Measurements from ENCODE around the gene CCNE1. TPM values are rescaled to one million over a fixed set of nuclear protein-coding genes. Genes with fewer than 3 reads are reported as not detected.
A peak's percentile ranks its signal among the peaks of the same experiment; 100 is the strongest.
"Not testable (repeated sequence)": the region's sequence is repeated elsewhere in the genome, so short reads cannot be mapped to it uniquely, and the experiment has no call there.

The CCNE1 gene
- total and polyA plus RNA-seq, 4 donors, result 6.3 to 9.9 (median 7.8) TPM

DNA sequence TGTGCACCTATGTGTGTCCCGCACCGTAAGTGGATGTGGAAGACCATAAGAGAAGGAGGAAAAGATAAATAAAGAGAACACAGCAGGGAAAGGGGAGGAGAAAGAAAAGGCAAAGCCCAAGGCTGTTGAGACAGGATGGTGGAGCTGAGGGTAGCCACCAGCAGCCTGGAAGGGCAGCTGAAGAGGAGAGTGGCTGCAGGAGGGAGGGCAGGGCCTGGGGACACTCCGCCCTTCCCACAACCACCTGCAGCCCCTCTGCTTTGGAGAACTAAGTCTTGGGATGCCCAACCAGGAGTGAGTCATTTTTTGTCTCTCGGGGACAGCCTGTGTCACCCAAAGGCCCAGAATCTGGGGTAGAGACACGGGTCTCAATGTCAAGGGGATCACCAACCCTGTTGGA lies 26.4 kb upstream of the CCNE1 start:
- Histone ChIP-seq H3K27me3 (ENCODE audit: control insufficient read depth, insufficient read depth, low read length) (no peaks in the 10 kb centered on the region), H3K4me1 (ENCODE audit: control insufficient read depth, insufficient read depth, low read length) (peaks cover 9% of the 10 kb centered on the region), H3K4me3 (ENCODE audit: low read depth, low read length) (no peak overlapping the region), H3K36me3 (ENCODE audit: control insufficient read depth, insufficient read depth, low read length) (no peaks in the 10 kb centered on the region), H3K27ac (ENCODE audit: low read depth, low read length) (no peak overlapping the region), H3K9me3 (ENCODE audit: control insufficient read depth, insufficient read depth, low read length) (no peaks in the 10 kb centered on the region)
- WGBS (ENCODE audit: insufficient coverage), result 94% methylated on average over 4 of the region's 5 CpGs
- DNase-seq (ENCODE audit: low read depth in 4 of 6, low spot score in 6 of 6), result no peak

DNA sequence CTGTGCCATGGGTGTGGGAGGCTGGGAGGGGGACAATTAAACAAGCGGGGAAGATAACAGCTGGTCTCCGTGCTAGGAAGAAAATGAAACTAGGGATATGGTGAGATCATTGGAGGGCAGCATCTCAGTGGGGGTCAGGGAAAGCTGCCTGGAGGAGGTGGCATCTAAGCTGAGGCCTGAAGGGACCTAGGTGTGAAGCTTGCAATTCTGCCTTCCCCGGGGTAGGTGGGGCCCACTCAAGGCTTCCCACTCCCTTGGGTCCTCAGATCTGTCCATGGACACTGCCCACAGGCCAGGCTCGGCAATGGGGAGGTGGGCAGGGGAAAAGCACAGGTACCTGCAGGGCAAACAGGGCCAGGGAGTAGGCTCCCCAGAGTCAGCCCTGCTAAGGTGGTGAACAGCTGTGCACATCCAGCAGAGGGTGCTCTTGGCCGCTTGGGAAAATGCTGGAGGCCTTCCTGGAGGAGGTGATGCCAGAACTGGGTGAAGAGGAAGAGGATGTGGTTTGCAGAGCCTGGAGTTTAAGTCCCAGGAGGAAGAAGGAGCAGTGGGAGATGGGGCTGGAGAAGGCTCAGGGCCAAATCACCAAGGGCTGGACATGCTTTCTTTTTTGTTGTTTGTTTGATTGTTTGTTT lies 25.7 kb upstream of the CCNE1 start:
- DNase-seq (ENCODE audit: low read depth in 4 of 6, low spot score in 6 of 6), result no peak
- WGBS (ENCODE audit: insufficient coverage), result 74% methylated on average over 5 of the region's 5 CpGs
- no peaks in the 10 kb centered on the region for H3K9me3 ChIP-seq (ENCODE audit: control insufficient read depth, insufficient read depth, low read length)
- H3K27ac ChIP-seq (ENCODE audit: low read depth, low read length), result no peak overlapping the region
- no peak overlapping the region for H3K4me3 ChIP-seq (ENCODE audit: low read depth, low read length)
- no peaks in the 10 kb centered on the region for H3K36me3 ChIP-seq (ENCODE audit: control insufficient read depth, insufficient read depth, low read length)
- no peaks in the 10 kb centered on the region for H3K27me3 ChIP-seq (ENCODE audit: control insufficient read depth, insufficient read depth, low read length)
- H3K4me1 ChIP-seq (ENCODE audit: control insufficient read depth, insufficient read depth, low read length), result peaks cover 9% of the 10 kb centered on the region

GRCh38 chr19:29787281-29787680 lies 24.5 kb upstream of the CCNE1 start:
- 87% methylated on average over 3 of the region's 4 CpGs for WGBS (ENCODE audit: insufficient coverage)
- DNase-seq (ENCODE audit: low read depth in 4 of 6, low spot score in 6 of 6), result no peak

DNA sequence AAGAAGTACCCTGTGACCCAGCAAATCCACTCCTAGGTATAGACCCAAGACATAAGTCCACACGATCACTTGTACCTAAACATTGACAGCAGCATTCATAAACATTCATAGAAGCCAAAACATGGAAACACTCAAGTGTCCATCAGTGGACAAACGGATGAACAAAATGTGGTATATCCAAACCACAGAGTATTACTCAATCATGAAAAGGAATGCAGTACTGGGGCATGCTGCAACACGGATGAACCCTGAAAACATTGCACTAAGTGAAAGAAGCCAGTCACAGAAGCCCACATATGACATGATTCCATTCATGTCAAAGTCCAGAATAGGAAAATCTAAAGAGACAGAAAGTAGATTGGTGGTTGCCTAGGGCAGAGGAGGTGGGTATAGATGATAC lies 22.8 kb upstream of the CCNE1 start:
- no peak for DNase-seq (ENCODE audit: low read depth in 4 of 6, low spot score in 6 of 6)
- H3K27me3 ChIP-seq (ENCODE audit: control insufficient read depth, insufficient read depth, low read length), result no peaks in the 10 kb centered on the region
- no peak overlapping the region for H3K4me3 ChIP-seq (ENCODE audit: low read depth, low read length)
- H3K27ac ChIP-seq (ENCODE audit: low read depth, low read length), result no peak overlapping the region
- no peaks in the 10 kb centered on the region for H3K4me1 ChIP-seq (ENCODE audit: control insufficient read depth, insufficient read depth, low read length)
- H3K36me3 ChIP-seq (ENCODE audit: control insufficient read depth, insufficient read depth, low read length), result no peaks in the 10 kb centered on the region
- WGBS (ENCODE audit: insufficient coverage), result 100% methylated on average over 1 of the region's 3 CpGs
- H3K9me3 ChIP-seq (ENCODE audit: control insufficient read depth, insufficient read depth, low read length), result no peaks in the 10 kb centered on the region

More at GRCh38 chr19:29787281-29787680, 24.5 kb upstream of the CCNE1 start:
- no peak overlapping the region for H3K27ac ChIP-seq (ENCODE audit: low read depth, low read length)
- H3K36me3 ChIP-seq (ENCODE audit: control insufficient read depth, insufficient read depth, low read length), result no peaks in the 10 kb centered on the region
- no peaks in the 10 kb centered on the region for H3K4me1 ChIP-seq (ENCODE audit: control insufficient read depth, insufficient read depth, low read length)
- H3K9me3 ChIP-seq (ENCODE audit: control insufficient read depth, insufficient read depth, low read length), result no peaks in the 10 kb centered on the region
- H3K27me3 ChIP-seq (ENCODE audit: control insufficient read depth, insufficient read depth, low read length), result no peaks in the 10 kb centered on the region
- H3K4me3 ChIP-seq (ENCODE audit: low read depth, low read length), result no peak overlapping the region

GRCh38 chr19:29793116-29793727 lies 18.6 kb upstream of the CCNE1 start:
- Histone ChIP-seq H3K9me3 (ENCODE audit: control insufficient read depth, insufficient read depth, low read length) (no peaks in the 10 kb centered on the region), H3K4me3 (ENCODE audit: low read depth, low read length) (no peak overlapping the region), H3K36me3 (ENCODE audit: control insufficient read depth, insufficient read depth, low read length) (no peaks in the 10 kb centered on the region), H3K27ac (ENCODE audit: low read depth, low read length) (no peak overlapping the region), H3K27me3 (ENCODE audit: control insufficient read depth, insufficient read depth, low read length) (no peaks in the 10 kb centered on the region), H3K4me1 (ENCODE audit: control insufficient read depth, insufficient read depth, low read length) (peaks cover 4% of the 10 kb centered on the region)
- 86% methylated on average over 10 of the region's 11 CpGs for WGBS (ENCODE audit: insufficient coverage)
- DNase-seq (ENCODE audit: low read depth in 4 of 6, low spot score in 6 of 6), result no peak

GRCh38 chr19:29794490-29794889 lies 17.3 kb upstream of the CCNE1 start:
- H3K4me3 ChIP-seq (ENCODE audit: low read depth, low read length); DNase-seq (ENCODE audit: low read depth in 4 of 6, low spot score in 6 of 6): not testable (repeated sequence)
- 95% methylated on average over 6 of the region's 7 CpGs for WGBS (ENCODE audit: insufficient coverage)

DNA sequence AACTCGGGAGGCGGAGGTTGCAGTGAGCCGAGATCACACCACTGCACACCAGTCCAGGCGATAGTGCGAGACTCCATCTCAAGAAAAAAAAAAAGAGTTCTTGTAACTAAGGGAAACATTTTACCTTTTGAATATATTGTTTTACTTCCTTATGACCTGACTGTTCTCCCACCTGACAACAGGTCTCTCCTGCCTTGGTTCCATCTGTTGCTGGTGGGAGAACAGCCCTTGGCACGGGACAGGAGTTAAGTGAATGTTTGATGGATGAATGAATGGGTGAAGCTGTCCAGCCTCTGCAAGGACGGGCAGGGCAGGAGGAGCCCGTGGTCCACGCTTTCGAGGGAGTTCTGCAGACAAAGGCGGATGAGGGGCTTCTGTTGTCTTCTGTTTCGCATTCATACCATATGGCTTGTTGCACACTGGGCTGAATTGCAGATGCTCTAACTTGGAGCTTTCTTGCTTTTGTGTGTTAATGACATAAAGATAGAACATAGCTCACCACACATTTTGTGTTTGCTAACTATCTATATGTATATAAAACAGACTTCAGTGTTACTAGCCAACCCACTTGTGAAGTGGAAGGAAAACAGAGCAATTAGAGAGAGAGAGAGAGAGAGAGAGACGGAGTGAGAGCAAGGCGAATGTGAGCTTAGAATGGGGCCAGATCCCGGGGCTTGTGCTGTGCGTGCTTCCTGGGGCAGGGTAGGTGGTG lies 16.2 kb upstream of the CCNE1 start:
- no peaks in the 10 kb centered on the region for H3K9me3 ChIP-seq (ENCODE audit: control insufficient read depth, insufficient read depth, low read length)
- no peak overlapping the region for H3K27ac ChIP-seq (ENCODE audit: low read depth, low read length)
- WGBS (ENCODE audit: insufficient coverage), result 58% methylated on average over 6 of the region's 16 CpGs
- H3K36me3 ChIP-seq (ENCODE audit: control insufficient read depth, insufficient read depth, low read length), result no peaks in the 10 kb centered on the region
- no peak overlapping the region for H3K4me3 ChIP-seq (ENCODE audit: low read depth, low read length)
- H3K27me3 ChIP-seq (ENCODE audit: control insufficient read depth, insufficient read depth, low read length), result no peaks in the 10 kb centered on the region
- DNase-seq (ENCODE audit: low read depth in 4 of 6, low spot score in 6 of 6), result peak in 2 of 6 donors; percentile 18 to 57
- H3K4me1 ChIP-seq (ENCODE audit: control insufficient read depth, insufficient read depth, low read length), result peaks cover 4% of the 10 kb centered on the region

More at GRCh38 chr19:29794490-29794889, 17.3 kb upstream of the CCNE1 start:
- H3K27ac ChIP-seq (ENCODE audit: low read depth, low read length); H3K27me3 ChIP-seq (ENCODE audit: control insufficient read depth, insufficient read depth, low read length); H3K4me1 ChIP-seq (ENCODE audit: control insufficient read depth, insufficient read depth, low read length); H3K9me3 ChIP-seq (ENCODE audit: control insufficient read depth, insufficient read depth, low read length); H3K36me3 ChIP-seq (ENCODE audit: control insufficient read depth, insufficient read depth, low read length): not testable (repeated sequence)

GRCh38 chr19:29796173-29796573 lies 15.6 kb upstream of the CCNE1 start:
- H3K4me1 ChIP-seq (ENCODE audit: control insufficient read depth, insufficient read depth, low read length), result peaks cover 4% of the 10 kb centered on the region
- no peak overlapping the region for H3K27ac ChIP-seq (ENCODE audit: low read depth, low read length)
- no peaks in the 10 kb centered on the region for H3K27me3 ChIP-seq (ENCODE audit: control insufficient read depth, insufficient read depth, low read length)
- no peaks in the 10 kb centered on the region for H3K36me3 ChIP-seq (ENCODE audit: control insufficient read depth, insufficient read depth, low read length)
- H3K4me3 ChIP-seq (ENCODE audit: low read depth, low read length), result no peak overlapping the region
- peak in 1 of 6 donors; percentile 48 for DNase-seq (ENCODE audit: low read depth in 4 of 6, low spot score in 6 of 6)
- no peaks in the 10 kb centered on the region for H3K9me3 ChIP-seq (ENCODE audit: control insufficient read depth, insufficient read depth, low read length)
- 61% methylated on average over 5 of the region's 9 CpGs for WGBS (ENCODE audit: insufficient coverage)

DNA sequence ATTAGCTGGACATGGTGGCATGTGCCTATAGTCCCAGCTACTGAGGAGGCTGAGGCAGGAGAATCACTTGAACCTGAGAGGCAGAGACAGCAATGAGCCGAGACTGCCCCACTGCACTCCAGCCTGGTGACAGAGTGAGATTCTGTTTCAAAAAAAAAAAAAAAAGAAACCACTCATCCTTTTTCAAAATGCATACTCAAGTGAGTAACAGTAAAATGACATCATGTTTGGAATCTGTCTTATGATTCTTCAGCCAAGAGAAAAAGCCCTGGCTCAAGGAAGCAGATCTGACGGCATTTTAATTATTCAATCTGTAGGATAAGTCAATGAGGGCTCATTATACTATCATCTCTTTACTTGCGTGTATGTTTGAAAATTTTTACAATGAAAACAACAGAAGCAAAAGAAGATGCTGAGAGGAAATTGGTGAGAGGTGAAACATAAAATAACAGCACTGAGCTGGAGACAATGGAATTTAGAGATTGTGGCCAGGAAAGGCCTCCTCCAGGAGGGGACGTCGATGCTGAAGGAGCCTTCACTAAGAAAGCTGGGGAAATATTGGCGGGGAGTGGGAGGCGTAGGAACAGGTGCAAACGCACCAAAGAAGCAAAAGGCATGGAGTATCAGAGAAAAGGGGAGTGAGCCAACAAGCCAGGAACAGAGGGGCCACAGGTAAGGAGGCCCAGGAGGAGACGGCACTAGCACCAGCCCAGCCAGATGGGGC lies 12.9 kb upstream of the CCNE1 start:
- Histone ChIP-seq H3K27me3 (ENCODE audit: control insufficient read depth, insufficient read depth, low read length) (no peaks in the 10 kb centered on the region), H3K4me1 (ENCODE audit: control insufficient read depth, insufficient read depth, low read length) (peaks cover 4% of the 10 kb centered on the region), H3K9me3 (ENCODE audit: control insufficient read depth, insufficient read depth, low read length) (no peaks in the 10 kb centered on the region), H3K36me3 (ENCODE audit: control insufficient read depth, insufficient read depth, low read length) (no peaks in the 10 kb centered on the region), H3K4me3 (ENCODE audit: low read depth, low read length) (no peak overlapping the region), H3K27ac (ENCODE audit: low read depth, low read length) (no peak overlapping the region)
- 76% methylated on average over 5 of the region's 9 CpGs for WGBS (ENCODE audit: insufficient coverage)
- DNase-seq (ENCODE audit: low read depth in 4 of 6, low spot score in 6 of 6), result peak in 2 of 6 donors; percentile 6 to 79
